K562 (cell line): Measurements from ENCODE around the gene ASCC1. TPM values are rescaled to one million over a fixed set of nuclear protein-coding genes. Genes with fewer than 3 reads are reported as not detected.

Experiments
- BRD9 ChIP-seq: fragments of 450-650 bp; IDR thresholded peaks from 2 replicates; pipeline ENCODE4 v1.6.1; 2018; ENCODE audit warnings: low read depth; ENCODE audit not compliant: partially characterized antibody
- CHD2 ChIP-seq: IDR thresholded peaks from 2 replicates; pipeline ENCODE4 v1.6.1; 2011; ENCODE audit warnings: low read depth, low read length
- FOSL1 ChIP-seq: fragments of 200-800 bp; sonication (Bioruptor generic); conservative IDR thresholded peaks from 2 replicates; pipeline ENCODE4 v1.6.1; 2016; ENCODE audit warnings: missing genetic modification characterization, missing compliant biosample characterization
- FUS ChIP-seq: fragments of 200-400 bp; formaldehyde crosslinking; optimal IDR thresholded peaks from 2 replicates; pipeline ENCODE3; 2017; ENCODE audit warnings: low read depth, low read length
- KDM5B ChIP-seq: fragments of 200-600 bp; sonication (generic); IDR thresholded peaks from 2 replicates; pipeline ENCODE4 v1.6.1; 2012; ENCODE audit warnings: low read depth, mild to moderate bottlenecking, moderate library complexity, low read length, control low read depth, inconsistent platforms; ENCODE audit not compliant: insufficient replicate concordance
- MAFF ChIP-seq: IDR thresholded peaks from 2 replicates; pipeline ENCODE4 v1.6.1; 2012; ENCODE audit warnings: low read length, improper control_type of control experiment
- POLR2G ChIP-seq: fragments of 200-400 bp; formaldehyde crosslinking; IDR thresholded peaks from 2 replicates; pipeline ENCODE4 v1.6.1; 2017; ENCODE audit warnings: low read depth, mild to moderate bottlenecking, antibody characterized with exemption, low read length, moderate library complexity
- RBFOX2 ChIP-seq: fragments of 200-400 bp; formaldehyde crosslinking; IDR thresholded peaks from 2 replicates; pipeline ENCODE4 v1.6.1; 2017; ENCODE audit warnings: low read depth, mild to moderate bottlenecking, low read length, moderate library complexity
- RCOR1 ChIP-seq, 2 experiments: IDR thresholded peaks; 2 replicates each; pipeline ENCODE4 v1.6.1; 2012; ENCODE audit warnings: low read depth in 2 of 2, low read length in 2 of 2, borderline replicate concordance in 1 of 2, improper control_type of control experiment in 1 of 2
- SRF ChIP-seq, 2 experiments: fragments of 250-450, 450-650 bp in 1 of 2; sonication (Bioruptor Pico) in 1 of 2; sonication (generic) in 1 of 2; formaldehyde crosslinking; IDR thresholded peaks; 2 replicates each; pipeline versions ENCODE4 v1.5.0 to v1.5.1; 2020 to 2022; ENCODE audit warnings: mild to moderate bottlenecking in 1 of 2, missing genetic modification reagents in 1 of 2
- TCFL5 ChIP-seq: fragments of 250-450 bp; sonication (Bioruptor Pico); conservative IDR thresholded peaks from 2 replicates; pipeline ENCODE4 v1.6.1; 2021; ENCODE audit warnings: mild to moderate bottlenecking, moderate library complexity, matching md5 sums
- ZC3H11A ChIP-seq: IDR thresholded peaks from 2 replicates; pipeline ENCODE4 v1.6.1; 2012; ENCODE audit warnings: low read depth, low read length, improper control_type of control experiment
- ZFPM2 ChIP-seq: fragments of 250-450 bp; sonication (Bioruptor Pico); IDR thresholded peaks from 2 replicates; pipeline ENCODE4 v1.5.1; 2022; ENCODE audit warnings: mild to moderate bottlenecking
- ZNF143 ChIP-seq: sonication (generic); formaldehyde crosslinking; IDR thresholded peaks from 2 replicates; pipeline ENCODE4 v1.9.0; 2022; ENCODE audit warnings: mild to moderate bottlenecking, missing genetic modification reagents
- ZNF282 ChIP-seq: sonication (generic); formaldehyde crosslinking; IDR thresholded peaks from 2 replicates; pipeline ENCODE4 v1.8.1; 2023; ENCODE audit warnings: missing genetic modification reagents
- ZNF431 ChIP-seq: sonication (generic); formaldehyde crosslinking; IDR thresholded peaks from 2 replicates; pipeline ENCODE4 v1.8.0; 2022; ENCODE audit warnings: mild to moderate bottlenecking, missing genetic modification reagents
- ZNF561 ChIP-seq: fragments of 450-650 bp; formaldehyde crosslinking; conservative IDR thresholded peaks from 2 replicates; pipeline ENCODE4 v1.4.0; 2020; ENCODE audit warnings: mild to moderate bottlenecking, moderate library complexity
- polyA plus RNA-seq, 8 experiments: library from polyadenylated mRNA; depleted of rRNA in 4 of 8; stranded (reverse) in 5 of 8; unstranded in 3 of 8; fragments of >200 nt; fragmentation: Nextera tagmentation in 2 of 8; fragmentation: Illumina TruSeq in 1 of 8; extraction: Ambion mirVana in 2 of 8; extraction: Trizol in 1 of 8; gene quantifications; 2 replicates each; pipeline versions ENCODE4 v1.2.1 to v1.2.3, GENCODE V29; 2011 to 2014; ENCODE audit warnings: inconsistent platforms in 1 of 8, missing spikeins in 1 of 8
- total RNA-seq, 7 experiments: library from RNA; depleted of rRNA in 6 of 7; stranded (reverse); fragments of >200 nt in 6 of 7; fragmentation: Illumina TruSeq in 2 of 7; extraction: Trizol in 2 of 7; gene quantifications; 2 replicates each; pipeline versions ENCODE4 v1.2.1 to v1.2.3, GENCODE V29; 2011 to 2021; ENCODE audit warnings: low replicate concordance in 1 of 7
- TF ChIP-seq, protein P1 (sequence below): IDR thresholded peaks from 2 replicates; pipeline ENCODE4 v1.6.1; 2011; ENCODE audit warnings: borderline replicate concordance, low read depth, mild to moderate bottlenecking, moderate library complexity, low read length; ENCODE audit not compliant: insufficient read depth, poor library complexity, severe bottlenecking
- TF ChIP-seq, protein P2 (sequence below): fragments of 450-650 bp; formaldehyde crosslinking; conservative IDR thresholded peaks from 2 replicates; pipeline ENCODE4 v1.4.0; 2022; ENCODE audit warnings: mild to moderate bottlenecking, missing genetic modification characterization
- TF ChIP-seq, protein P3 (sequence below): sonication (generic); formaldehyde crosslinking; IDR thresholded peaks from 2 replicates; pipeline ENCODE4 v1.8.1; 2023; ENCODE audit warnings: missing genetic modification reagents, mild to moderate bottlenecking, borderline replicate concordance

ASCC1 gene
- total and polyA plus RNA-seq, 9 of the 15 experiments (the other 6 are each of a cell fraction or from before 2014, with no cell fraction given): 31.7 to 73.3 (median 52.8) TPM

DNA sequence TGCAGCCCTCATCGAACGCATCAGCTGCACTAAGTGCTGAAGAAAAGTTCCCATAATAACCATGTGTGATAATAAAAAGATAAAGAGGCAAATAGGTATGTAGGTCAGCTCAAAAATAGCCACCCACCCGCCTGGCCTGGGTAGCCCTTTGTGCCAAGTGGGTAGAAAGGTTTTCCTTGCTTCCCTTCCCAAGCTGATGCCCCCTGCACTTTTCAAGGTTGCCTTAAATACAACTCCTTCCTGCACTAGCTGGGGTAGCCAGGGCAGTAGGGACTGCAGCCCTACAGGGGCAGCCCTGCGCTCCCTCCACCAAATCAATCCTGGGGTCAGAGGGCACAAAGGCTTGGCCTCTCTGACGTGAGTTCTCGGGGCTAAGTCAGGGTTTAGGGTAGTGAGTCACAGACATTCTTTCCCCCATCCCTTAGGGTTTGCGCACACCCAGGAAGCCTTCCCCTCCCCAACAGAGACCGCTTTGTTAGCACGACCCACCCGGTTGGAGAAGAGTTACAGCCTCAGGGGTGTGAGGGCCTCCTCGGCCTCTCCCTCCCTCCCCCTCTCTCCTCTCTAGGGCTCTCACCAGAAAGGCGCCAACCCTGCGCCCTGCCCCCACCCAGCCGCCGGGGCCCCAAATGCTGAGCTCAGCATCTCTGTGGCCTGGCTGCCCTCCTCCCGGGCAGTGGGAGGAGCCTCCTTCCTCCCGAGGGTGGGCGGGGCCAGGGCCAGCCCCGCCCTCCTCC, 44.3 kb upstream of the ASCC1 start (continued):
- TF ChIP-seq, protein P1, sequence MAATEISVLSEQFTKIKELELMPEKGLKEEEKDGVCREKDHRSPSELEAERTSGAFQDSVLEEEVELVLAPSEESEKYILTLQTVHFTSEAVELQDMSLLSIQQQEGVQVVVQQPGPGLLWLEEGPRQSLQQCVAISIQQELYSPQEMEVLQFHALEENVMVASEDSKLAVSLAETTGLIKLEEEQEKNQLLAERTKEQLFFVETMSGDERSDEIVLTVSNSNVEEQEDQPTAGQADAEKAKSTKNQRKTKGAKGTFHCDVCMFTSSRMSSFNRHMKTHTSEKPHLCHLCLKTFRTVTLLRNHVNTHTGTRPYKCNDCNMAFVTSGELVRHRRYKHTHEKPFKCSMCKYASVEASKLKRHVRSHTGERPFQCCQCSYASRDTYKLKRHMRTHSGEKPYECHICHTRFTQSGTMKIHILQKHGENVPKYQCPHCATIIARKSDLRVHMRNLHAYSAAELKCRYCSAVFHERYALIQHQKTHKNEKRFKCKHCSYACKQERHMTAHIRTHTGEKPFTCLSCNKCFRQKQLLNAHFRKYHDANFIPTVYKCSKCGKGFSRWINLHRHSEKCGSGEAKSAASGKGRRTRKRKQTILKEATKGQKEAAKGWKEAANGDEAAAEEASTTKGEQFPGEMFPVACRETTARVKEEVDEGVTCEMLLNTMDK: no peak
- TF ChIP-seq CHD2 (peak; percentile 53; the same call in 1 of the 2 replicates), ZC3H11A (no peak), ZNF561 (CRISPR knock-in tag) (no peak), KDM5B (no peak), MAFF (peak; percentile 94), TCFL5 (CRISPR knock-in tag) (no peak), RCOR1 (IDR thresholded peaks at IDR 0.05; ENCODE audit: borderline replicate concordance in 1 of 2, low read depth in 2 of 2, low read length in 2 of 2) (no peak; a peak in 1 of 4 replicates), BRD9 (no peak), FUS (no peak), ZFPM2 (CRISPR knock-in tag) (0 out of 2 replicates have a peak, but pooled peaks have one; percentile 56), POLR2G (no peak), FOSL1 (tag) (peak; percentile 88), ZNF143 (CRISPR knock-in tag) (no peak), RBFOX2 (no peak), ZNF282 (CRISPR knock-in tag) (no peak), SRF (CRISPR knock-in tag; IDR thresholded peaks at IDR 0.05) (0 out of 4 replicates have a peak, but pooled peaks of 1 of the 2 experiments have one; percentile 22), ZNF431 (CRISPR knock-in tag) (no peak; the same call in 1 of the 2 replicates)
- TF ChIP-seq, protein P2, sequence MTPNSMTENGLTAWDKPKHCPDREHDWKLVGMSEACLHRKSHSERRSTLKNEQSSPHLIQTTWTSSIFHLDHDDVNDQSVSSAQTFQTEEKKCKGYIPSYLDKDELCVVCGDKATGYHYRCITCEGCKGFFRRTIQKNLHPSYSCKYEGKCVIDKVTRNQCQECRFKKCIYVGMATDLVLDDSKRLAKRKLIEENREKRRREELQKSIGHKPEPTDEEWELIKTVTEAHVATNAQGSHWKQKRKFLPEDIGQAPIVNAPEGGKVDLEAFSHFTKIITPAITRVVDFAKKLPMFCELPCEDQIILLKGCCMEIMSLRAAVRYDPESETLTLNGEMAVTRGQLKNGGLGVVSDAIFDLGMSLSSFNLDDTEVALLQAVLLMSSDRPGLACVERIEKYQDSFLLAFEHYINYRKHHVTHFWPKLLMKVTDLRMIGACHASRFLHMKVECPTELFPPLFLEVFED (CRISPR knock-in tag): peak; percentile 86; the same call in 1 of the 2 replicates
- TF ChIP-seq, protein P3, sequence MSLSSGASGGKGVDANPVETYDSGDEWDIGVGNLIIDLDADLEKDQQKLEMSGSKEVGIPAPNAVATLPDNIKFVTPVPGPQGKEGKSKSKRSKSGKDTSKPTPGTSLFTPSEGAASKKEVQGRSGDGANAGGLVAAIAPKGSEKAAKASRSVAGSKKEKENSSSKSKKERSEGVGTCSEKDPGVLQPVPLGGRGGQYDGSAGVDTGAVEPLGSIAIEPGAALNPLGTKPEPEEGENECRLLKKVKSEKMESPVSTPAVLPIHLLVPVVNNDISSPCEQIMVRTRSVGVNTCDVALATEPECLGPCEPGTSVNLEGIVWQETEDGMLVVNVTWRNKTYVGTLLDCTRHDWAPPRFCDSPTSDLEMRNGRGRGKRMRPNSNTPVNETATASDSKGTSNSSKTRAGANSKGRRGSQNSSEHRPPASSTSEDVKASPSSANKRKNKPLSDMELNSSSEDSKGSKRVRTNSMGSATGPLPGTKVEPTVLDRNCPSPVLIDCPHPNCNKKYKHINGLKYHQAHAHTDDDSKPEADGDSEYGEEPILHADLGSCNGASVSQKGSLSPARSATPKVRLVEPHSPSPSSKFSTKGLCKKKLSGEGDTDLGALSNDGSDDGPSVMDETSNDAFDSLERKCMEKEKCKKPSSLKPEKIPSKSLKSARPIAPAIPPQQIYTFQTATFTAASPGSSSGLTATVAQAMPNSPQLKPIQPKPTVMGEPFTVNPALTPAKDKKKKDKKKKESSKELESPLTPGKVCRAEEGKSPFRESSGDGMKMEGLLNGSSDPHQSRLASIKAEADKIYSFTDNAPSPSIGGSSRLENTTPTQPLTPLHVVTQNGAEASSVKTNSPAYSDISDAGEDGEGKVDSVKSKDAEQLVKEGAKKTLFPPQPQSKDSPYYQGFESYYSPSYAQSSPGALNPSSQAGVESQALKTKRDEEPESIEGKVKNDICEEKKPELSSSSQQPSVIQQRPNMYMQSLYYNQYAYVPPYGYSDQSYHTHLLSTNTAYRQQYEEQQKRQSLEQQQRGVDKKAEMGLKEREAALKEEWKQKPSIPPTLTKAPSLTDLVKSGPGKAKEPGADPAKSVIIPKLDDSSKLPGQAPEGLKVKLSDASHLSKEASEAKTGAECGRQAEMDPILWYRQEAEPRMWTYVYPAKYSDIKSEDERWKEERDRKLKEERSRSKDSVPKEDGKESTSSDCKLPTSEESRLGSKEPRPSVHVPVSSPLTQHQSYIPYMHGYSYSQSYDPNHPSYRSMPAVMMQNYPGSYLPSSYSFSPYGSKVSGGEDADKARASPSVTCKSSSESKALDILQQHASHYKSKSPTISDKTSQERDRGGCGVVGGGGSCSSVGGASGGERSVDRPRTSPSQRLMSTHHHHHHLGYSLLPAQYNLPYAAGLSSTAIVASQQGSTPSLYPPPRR (CRISPR knock-in tag): no peak
